Measurements from ENCODE around the gene SLC25A19.

The SLC25A19 gene

DNA sequence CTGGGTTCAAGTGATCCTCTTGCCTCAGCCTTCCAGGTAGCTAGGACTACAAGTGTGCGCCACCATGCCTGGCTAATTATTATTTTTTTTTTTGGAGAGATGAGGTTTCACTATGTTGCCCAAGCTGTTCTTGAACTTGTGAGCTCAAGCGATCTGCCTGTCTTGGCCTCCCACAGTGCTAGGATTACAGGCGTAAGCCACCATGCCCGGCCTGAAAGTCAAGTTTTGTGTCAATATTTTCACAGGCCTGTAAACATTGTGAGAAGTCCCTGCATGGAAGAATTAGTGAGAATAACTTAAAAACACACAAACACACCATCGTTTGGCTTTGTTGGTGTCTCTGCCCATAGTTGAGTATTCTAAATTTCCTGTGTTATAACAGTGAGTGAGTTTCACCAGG is 61.5 kb downstream of the SLC25A19 start:
- no peak for DNase-seq (ENCODE audit: low read depth)
- no peak overlapping the region for H3K4me3 ChIP-seq (ENCODE audit: low read depth, low read length)

DNA sequence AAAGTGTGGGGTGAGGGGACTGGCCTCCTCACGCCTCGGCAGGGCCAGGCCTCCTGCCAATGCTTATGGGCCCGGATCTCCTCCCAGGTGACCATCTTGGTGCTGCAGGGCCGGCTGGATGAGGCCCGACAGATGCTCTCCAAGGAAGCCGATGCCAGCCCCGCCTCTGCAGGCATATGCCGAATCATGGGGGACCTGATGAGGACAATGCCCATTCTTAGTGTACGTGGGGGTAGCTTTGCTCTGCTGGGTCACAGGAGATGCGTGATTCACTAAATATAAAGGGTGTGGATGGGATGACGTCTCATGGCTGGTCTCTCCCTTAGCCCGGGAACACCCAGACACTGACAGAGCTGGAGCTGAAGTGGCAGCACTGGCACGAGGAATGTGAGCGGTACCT is 64.2 kb downstream of the SLC25A19 start:
- DNase-seq (ENCODE audit: low read depth), result no peak
- H3K4me3 ChIP-seq (ENCODE audit: low read depth, low read length), result no peak overlapping the region

Data from skeletal muscle cell (primary cell).